ENCODE results near the gene EHBP1.

EHBP1 gene

GRCh38 chr2:62822549-62822948, 117.0 kb downstream of the EHBP1 start:
- H3K9me3 ChIP-seq (ENCODE audit: control insufficient read depth, insufficient read depth, low read depth, low read length): no peaks in the 10 kb centered on the region
- no peak overlapping the region for H3K9ac ChIP-seq (ENCODE audit: low read length)
- H3K4me1 ChIP-seq (ENCODE audit: control insufficient read depth, insufficient read depth, low read length): peaks cover 3% of the 10 kb centered on the region; the same call in 1 of the 2 replicates
- peaks cover 10% of the 10 kb centered on the region for H3K36me3 ChIP-seq (ENCODE audit: control insufficient read depth, insufficient read depth, low read length)
- no peak overlapping the region for H3K4me3 ChIP-seq (ENCODE audit: low read depth, low read length)
- no peak overlapping the region for H3K27ac ChIP-seq (ENCODE audit: low read depth, low read length)
- no peaks in the 10 kb centered on the region for H3K27me3 ChIP-seq (ENCODE audit: control insufficient read depth, insufficient read depth, low read length)

GRCh38 chr2:62824388-62824787, 118.9 kb downstream of the EHBP1 start:
- H3K36me3 ChIP-seq (ENCODE audit: control insufficient read depth, insufficient read depth, low read length): peaks cover 10% of the 10 kb centered on the region
- peaks cover 2% of the 10 kb centered on the region; the same call in 1 of the 2 replicates for H3K9me3 ChIP-seq (ENCODE audit: control insufficient read depth, insufficient read depth, low read depth, low read length)
- no peak overlapping the region for H3K9ac ChIP-seq (ENCODE audit: low read length)
- no peak overlapping the region for H3K27ac ChIP-seq (ENCODE audit: low read depth, low read length)
- no peaks in the 10 kb centered on the region for H3K27me3 ChIP-seq (ENCODE audit: control insufficient read depth, insufficient read depth, low read length)
- peaks cover 3% of the 10 kb centered on the region; the same call in 1 of the 2 replicates for H3K4me1 ChIP-seq (ENCODE audit: control insufficient read depth, insufficient read depth, low read length)
- no peak overlapping the region for H3K4me3 ChIP-seq (ENCODE audit: low read depth, low read length)

- Histone ChIP-seq H3K27ac (ENCODE audit: low read depth, low read length) (no peak overlapping the region), H3K36me3 (ENCODE audit: control insufficient read depth, insufficient read depth, low read length) (peaks cover 13% of the 10 kb centered on the region), H3K4me3 (ENCODE audit: low read depth, low read length) (no peak overlapping the region), H3K9ac (ENCODE audit: low read length) (no peak overlapping the region), H3K4me1 (ENCODE audit: control insufficient read depth, insufficient read depth, low read length) (peaks cover 3% of the 10 kb centered on the region; the same call in 1 of the 2 replicates), H3K9me3 (ENCODE audit: control insufficient read depth, insufficient read depth, low read depth, low read length) (peaks cover 2% of the 10 kb centered on the region; the same call in 1 of the 2 replicates), H3K27me3 (ENCODE audit: control insufficient read depth, insufficient read depth, low read length) (no peaks in the 10 kb centered on the region)
Measured at GRCh38 chr2:62826141-62826540, 120.6 kb downstream of the EHBP1 start.

- Histone ChIP-seq H3K27ac (ENCODE audit: low read depth, low read length) (no peak overlapping the region), H3K36me3 (ENCODE audit: control insufficient read depth, insufficient read depth, low read length) (peaks cover 13% of the 10 kb centered on the region), H3K4me3 (ENCODE audit: low read depth, low read length) (no peak overlapping the region), H3K9ac (ENCODE audit: low read length) (no peak overlapping the region), H3K4me1 (ENCODE audit: control insufficient read depth, insufficient read depth, low read length) (peaks cover 3% of the 10 kb centered on the region; the same call in 1 of the 2 replicates), H3K9me3 (ENCODE audit: control insufficient read depth, insufficient read depth, low read depth, low read length) (peaks cover 2% of the 10 kb centered on the region; the same call in 1 of the 2 replicates), H3K27me3 (ENCODE audit: control insufficient read depth, insufficient read depth, low read length) (no peaks in the 10 kb centered on the region)
Measured at GRCh38 chr2:62826953-62827675, 121.6 kb downstream of the EHBP1 start.

GRCh38 chr2:62831729-62832128, 126.2 kb downstream of the EHBP1 start:
- Histone ChIP-seq H3K27ac (ENCODE audit: low read depth, low read length) (no peak overlapping the region), H3K4me3 (ENCODE audit: low read depth, low read length) (no peak overlapping the region), H3K36me3 (ENCODE audit: control insufficient read depth, insufficient read depth, low read length) (peaks cover 23% of the 10 kb centered on the region), H3K9me3 (ENCODE audit: control insufficient read depth, insufficient read depth, low read depth, low read length) (peaks cover 22% of the 10 kb centered on the region), H3K9ac (ENCODE audit: low read length) (no peak overlapping the region), H3K27me3 (ENCODE audit: control insufficient read depth, insufficient read depth, low read length) (no peaks in the 10 kb centered on the region), H3K4me1 (ENCODE audit: control insufficient read depth, insufficient read depth, low read length) (no peaks in the 10 kb centered on the region)

- no peak overlapping the region for H3K27ac ChIP-seq (ENCODE audit: low read depth, low read length)
- no peaks in the 10 kb centered on the region for H3K27me3 ChIP-seq (ENCODE audit: control insufficient read depth, insufficient read depth, low read length)
- no peak overlapping the region for H3K4me3 ChIP-seq (ENCODE audit: low read depth, low read length)
- no peak overlapping the region for H3K9ac ChIP-seq (ENCODE audit: low read length)
- H3K4me1 ChIP-seq (ENCODE audit: control insufficient read depth, insufficient read depth, low read length): no peaks in the 10 kb centered on the region
- H3K36me3 ChIP-seq (ENCODE audit: control insufficient read depth, insufficient read depth, low read length): peaks cover 3% of the 10 kb centered on the region; the same call in 1 of the 2 replicates
- H3K9me3 ChIP-seq (ENCODE audit: control insufficient read depth, insufficient read depth, low read depth, low read length): no peaks in the 10 kb centered on the region
Measured at GRCh38 chr2:62844311-62845090, 139.0 kb downstream of the EHBP1 start.

- H3K9ac ChIP-seq (ENCODE audit: low read length): no peak overlapping the region
- no peak overlapping the region for H3K27ac ChIP-seq (ENCODE audit: low read depth, low read length)
- peaks cover 3% of the 10 kb centered on the region; the same call in 1 of the 2 replicates for H3K36me3 ChIP-seq (ENCODE audit: control insufficient read depth, insufficient read depth, low read length)
- H3K4me3 ChIP-seq (ENCODE audit: low read depth, low read length): no peak overlapping the region
- H3K9me3 ChIP-seq (ENCODE audit: control insufficient read depth, insufficient read depth, low read depth, low read length): no peaks in the 10 kb centered on the region
- no peaks in the 10 kb centered on the region for H3K4me1 ChIP-seq (ENCODE audit: control insufficient read depth, insufficient read depth, low read length)
- H3K27me3 ChIP-seq (ENCODE audit: control insufficient read depth, insufficient read depth, low read length): no peaks in the 10 kb centered on the region
Measured at GRCh38 chr2:62845256-62845655, 139.7 kb downstream of the EHBP1 start.

GRCh38 chr2:62852254-62852653, 146.7 kb downstream of the EHBP1 start:
- Histone ChIP-seq H3K4me1 (ENCODE audit: control insufficient read depth, insufficient read depth, low read length) (peaks cover 5% of the 10 kb centered on the region), H3K4me3 (ENCODE audit: low read depth, low read length) (no peak overlapping the region), H3K27ac (ENCODE audit: low read depth, low read length) (no peak overlapping the region), H3K36me3 (ENCODE audit: control insufficient read depth, insufficient read depth, low read length) (peaks cover 19% of the 10 kb centered on the region), H3K9ac (ENCODE audit: low read length) (no peak overlapping the region), H3K27me3 (ENCODE audit: control insufficient read depth, insufficient read depth, low read length) (no peaks in the 10 kb centered on the region), H3K9me3 (ENCODE audit: control insufficient read depth, insufficient read depth, low read depth, low read length) (0 out of 2 replicates have a peak, but pooled peaks cover 4% of the 10 kb centered on the region)

GRCh38 chr2:62854600-62855514, 149.3 kb downstream of the EHBP1 start:
- no peak overlapping the region for H3K4me3 ChIP-seq (ENCODE audit: low read depth, low read length)
- peaks cover 16% of the 10 kb centered on the region for H3K36me3 ChIP-seq (ENCODE audit: control insufficient read depth, insufficient read depth, low read length)
- peaks cover 5% of the 10 kb centered on the region for H3K4me1 ChIP-seq (ENCODE audit: control insufficient read depth, insufficient read depth, low read length)
- H3K27ac ChIP-seq (ENCODE audit: low read depth, low read length): no peak overlapping the region
- H3K9ac ChIP-seq (ENCODE audit: low read length): no peak overlapping the region
- H3K9me3 ChIP-seq (ENCODE audit: control insufficient read depth, insufficient read depth, low read depth, low read length): 0 out of 2 replicates have a peak, but pooled peaks cover 4% of the 10 kb centered on the region
- H3K27me3 ChIP-seq (ENCODE audit: control insufficient read depth, insufficient read depth, low read length): no peaks in the 10 kb centered on the region

GRCh38 chr2:62856228-62857040, 150.9 kb downstream of the EHBP1 start:
- Histone ChIP-seq H3K4me1 (ENCODE audit: control insufficient read depth, insufficient read depth, low read length) (peaks cover 5% of the 10 kb centered on the region), H3K9ac (ENCODE audit: low read length) (no peak overlapping the region), H3K27ac (ENCODE audit: low read depth, low read length) (no peak overlapping the region), H3K9me3 (ENCODE audit: control insufficient read depth, insufficient read depth, low read depth, low read length) (0 out of 2 replicates have a peak, but pooled peaks cover 4% of the 10 kb centered on the region), H3K36me3 (ENCODE audit: control insufficient read depth, insufficient read depth, low read length) (peaks cover 16% of the 10 kb centered on the region), H3K4me3 (ENCODE audit: low read depth, low read length) (no peak overlapping the region), H3K27me3 (ENCODE audit: control insufficient read depth, insufficient read depth, low read length) (no peaks in the 10 kb centered on the region)
